Adrenal gland (tissue), 12 donors: ENCODE results near the gene GAS2. TPM values are rescaled to one million over a fixed set of nuclear protein-coding genes. Genes with fewer than 3 reads are reported as not detected.

Experiments
- DNase-seq, 7 donors: peaks; one replicate each; pipeline ENCODE4 v3.0.0-alpha.2; 2019 to 2020
- H3K27ac ChIP-seq, 5 donors: fragments of 200-600 bp; sonication (generic) in 4 of 5; 1 replicate in 3 of 5; 2 replicates in 2 of 5; pipeline versions ENCODE4 v1.5.1 to v1.8.0; 2016 to 2020; ENCODE audit warnings: mild to moderate bottlenecking in 1 of 5
- H3K27me3 ChIP-seq: fragments of 200-600 bp; 2 replicates; pipeline ENCODE4 v1.8.0; 2021
- H3K36me3 ChIP-seq, 2 donors: fragments of 200-600 bp; replicated peaks in 1 of 2; 1 replicate in 1 of 2; 2 replicates in 1 of 2; pipeline versions ENCODE4 v1.5.1 to v1.8.0; 2018 to 2022
- H3K4me1 ChIP-seq, 2 donors: fragments of 200-600 bp; replicated peaks in 1 of 2; 1 replicate in 1 of 2; 2 replicates in 1 of 2; pipeline versions ENCODE4 v1.5.1 to v1.8.0; 2018 to 2021
- H3K4me3 ChIP-seq, 4 donors: fragments of 200-600 bp; sonication (generic) in 3 of 4; one replicate each; pipeline ENCODE4 v1.5.1; 2016 to 2018
- H3K9me3 ChIP-seq, 3 donors: fragments of 200-600 bp; sonication (generic) in 1 of 3; replicated peaks in 1 of 3; 1 replicate in 2 of 3; 2 replicates in 1 of 3; pipeline versions ENCODE4 v1.5.1 to v1.8.0; 2016 to 2021
- CTCF ChIP-seq, 6 experiments: fragments of 450-650 bp in 4 of 6; fragments of 200-600 bp in 2 of 6; sonication (generic) in 1 of 6; IDR thresholded peaks; 1 replicate in 5 of 6; 2 replicates in 1 of 6; pipeline versions ENCODE4 v1.5.1 to v1.8.0; 2016 to 2021; ENCODE audit warnings: antibody characterized with exemption in 6 of 6, mild to moderate bottlenecking in 2 of 6, moderate library complexity in 1 of 6
- POLR2A ChIP-seq, 2 donors: fragments of 450-650 bp; IDR thresholded peaks; one replicate each; pipeline ENCODE4 v1.6.1; 2017; ENCODE audit warnings: antibody characterized with exemption in 2 of 2, mild to moderate bottlenecking in 2 of 2, moderate library complexity in 1 of 2
- WGBS, 4 donors: extraction: QIAGEN DNeasy Blood & Tissue Kit in 2 of 4; methylation state at CpG; one replicate each; pipeline versions ENCODE4 v1.1.5 to v1.1.7; 2013 to 2017; 5-methylcytosine and 5-hydroxymethylcytosine counted together
- intact Hi-C, 2 donors: fragments of 100-400 bp; cut with DNase I; formaldehyde crosslinking; loops; one replicate each; pipeline versions ENCODE4 v1.14.1 to v1.15.0; 2022 to 2023
- polyA plus RNA-seq, 3 donors: library from polyadenylated mRNA; stranded (reverse); fragments of 200-250 nt in 2 of 3; fragments of 350-450 nt in 1 of 3; fragmentation: Illumina TruSeq in 1 of 3; extraction: RNeasy Lipid Tissue Mini Kit (QIAGEN cat#74804) in 1 of 3; gene quantifications; one replicate each; pipeline ENCODE4 v1.2.3, GENCODE V29; 2013 to 2014
- small RNA-seq, 2 donors: library from RNA; depleted of rRNA; stranded (forward); fragments of <200 nt; gene quantifications; one replicate each; pipeline ENCODE3, GENCODE V24; 2016
- total RNA-seq, 9 donors: library from RNA; depleted of rRNA in 4 of 9; stranded (reverse); fragments of >200 nt in 4 of 9; fragments of 120-200 nt in 1 of 9; fragmentation: NEBNext Ultra II Directional in 1 of 9; extraction: Animal tissue kit (Norgen Biotek cat#: 25700) in 1 of 9; gene quantifications; one replicate each; pipeline versions ENCODE4 v1.1.0 to v1.2.4, GENCODE V29; 2013 to 2023
- donor health status: healthy with polysubstance abuse.
- donor health status: Bipolar disorder and iron deficiency.
- donor health status: DM: yes; HTN: yes; CAD: no.
- donor health status: DM: no; HTN: no; CAD: no.
- donor health status: DM: no; HTN: no; CAD: no.
- donor health status: DM: yes; HTN: yes; CAD: no.

The GAS2 gene
- total and polyA plus RNA-seq, 12 donors, result 0.56 to 14.8 (median 2.3) TPM

GRCh38 chr11:22859756-22860155, 193.3 kb downstream of the GAS2 start:
- Histone ChIP-seq H3K36me3 (no peaks in the 10 kb centered on the region), H3K27me3 (no peaks in the 10 kb centered on the region), H3K4me3 (no peak overlapping the region), H3K4me1 (no peaks in the 10 kb centered on the region), H3K9me3 (peaks cover 0 to 8% (median 0%) of the 10 kb centered on the region in 3 donors), H3K27ac (no peak overlapping the region)
- intact Hi-C loops, result no loop called here
- no peak for DNase-seq
- WGBS, 4 donors, result 80 to 90% (median 85%) methylated on average over 6 of the region's 6 CpGs
- TF ChIP-seq CTCF (IDR thresholded peaks at IDR 0.05) (no peak), POLR2A (IDR thresholded peaks at IDR 0.05) (no peak)

DNA sequence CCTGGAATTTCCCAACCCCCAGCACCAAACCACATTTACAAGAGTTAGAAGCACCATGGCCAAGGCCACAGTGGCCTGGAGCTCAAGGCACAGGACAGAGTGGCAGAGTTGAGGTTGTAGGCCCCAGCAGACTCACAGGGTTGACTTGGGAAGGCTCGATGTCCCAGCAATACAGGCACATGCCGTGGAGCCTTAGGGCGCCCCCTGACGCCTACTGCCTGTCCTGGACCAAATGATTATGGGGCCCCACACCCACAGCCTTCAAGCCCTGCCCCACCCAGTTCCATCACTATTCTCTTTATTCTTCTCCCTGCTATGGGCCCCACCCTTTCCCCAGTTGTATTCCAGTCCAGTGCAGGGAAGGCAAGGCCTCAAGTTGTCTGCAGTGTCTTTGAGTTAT, 193.8 kb downstream of the GAS2 start, which contains the start of gene CCDC179:
Gene CCDC179 (minus strand): TSS at position 234 of the 400 bp plus-strand sequence. CDS start 53 bp downstream, at position 181.
- Histone ChIP-seq H3K9me3 (peaks cover 0 to 8% (median 0%) of the 10 kb centered on the region in 3 donors), H3K27me3 (no peaks in the 10 kb centered on the region), H3K27ac (no peak within 1 kb of the TSS), H3K36me3 (no peaks in the 10 kb centered on the region), H3K4me3 (no peak within 1 kb of the TSS), H3K4me1 (no peaks in the 10 kb centered on the region)
- TF ChIP-seq CTCF (IDR thresholded peaks at IDR 0.05), result no peak
- TF ChIP-seq POLR2A (IDR thresholded peaks at IDR 0.05), result no peak
- DNase-seq, result no peak
- WGBS, 4 donors, result 92 to 100% (median 96%) methylated on average over 4 of the region's 4 CpGs
- intact Hi-C loops, result no loop called here

Small RNA genes within 50 kb of the gene (small RNA-seq; reads per million reads assigned to genes)
- gene RNA5SP338, result 0.17 to 0.24 reads per million in 2 donors

Other genes starting within 250 kb of the GAS2 start
- gene FANCF, start 40.8 kb upstream of the GAS2 start, total RNA-seq, result 10 to 100 TPM in 5 of 9 donors, 1 to 10 TPM in 4; 6.0 to 16.1 (median 10.0) TPM
- gene FANCF, start 40.8 kb upstream of the GAS2 start, polyA plus RNA-seq, result 10 to 100 TPM in 1 of 3 donors, 1 to 10 TPM in 2; 5.7 to 14.1 (median 6.6) TPM
- 10 to 100 TPM in 6 of 9 donors, 1 to 10 TPM in 3; 5.1 to 32.0 (median 12.9) TPM for gene SVIP, start 163.2 kb downstream of the GAS2 start, total RNA-seq
- gene SVIP, start 163.2 kb downstream of the GAS2 start, polyA plus RNA-seq, result 10 to 100 TPM; 15.6 to 31.6 (median 21.0) TPM
- gene CCDC179, start 193.9 kb downstream of the GAS2 start, total RNA-seq, result not detected
- gene CCDC179, start 193.9 kb downstream of the GAS2 start, polyA plus RNA-seq, result not detected